HCT116 (cell line): ENCODE results near the gene GALNT5. TPM values are rescaled to one million over a fixed set of nuclear protein-coding genes. Genes with fewer than 3 reads are reported as not detected.

ENCODE experiments used
- ATAC-seq: fragments of 200-7000 bp; cut with Tn5 transposase; 2 replicates; pipeline ENCODE4 v1.9.1; 2020; ENCODE audit warnings: mild to moderate bottlenecking, moderate library complexity
- BruUV-seq: library from RNA; stranded (reverse); fragments of 400-500 nt; replicated peaks from 2 replicates; lab custom pipeline; 2021; lab: Mats Ljungman, UMichigan
- CTCF ChIA-PET: fragments of 300-600 bp; sonication (Branson Sonifier 250); formaldehyde crosslinking; loops from one replicate; lab custom pipeline; 2021; ENCODE audit warnings: antibody characterized with exemption; lab: Charles Lee
- POLR2A ChIA-PET: fragments of 300-600, 350-600 bp; sonication (Branson Sonifier 250); formaldehyde crosslinking; loops from one replicate; lab custom pipeline; 2021; ENCODE audit warnings: antibody characterized with exemption; lab: Charles Lee
- RAD21 ChIA-PET, 2 experiments: fragments of 300-600 bp; sonication (Branson Sonifier 250); formaldehyde crosslinking; loops; one replicate each; lab custom pipeline; 2023; ENCODE audit warnings: low total read pairs in 2 of 2; ENCODE audit not compliant: uncharacterized antibody in 2 of 2, unreplicated experiment in 2 of 2, low non-redundant PET in 1 of 2; lab: Charles Lee
- DNase-seq: peaks from one replicate; pipeline ENCODE4 v3.0.0-alpha.2; 2010; ENCODE audit warnings: low read depth, low spot score
- H2AFZ ChIP-seq: fragments of 200-600 bp; shearing (Covaris generic), sonication (generic); 2 replicates; pipeline ENCODE4 v1.6.1; 2017; ENCODE audit warnings: low read depth, mixed run types, mixed read lengths, antibody characterized with exemption, low read length; ENCODE audit not compliant: poor library complexity, severe bottlenecking
- H3K27ac ChIP-seq: 2 replicates; pipeline ENCODE4 v1.5.1; 2012; ENCODE audit warnings: low read depth, low read length
- H3K27me3 ChIP-seq: fragments of 200-600 bp; sonication (generic); 2 replicates; pipeline ENCODE4 v1.6.1; 2016; ENCODE audit warnings: mixed run types, low read length, mixed read lengths; ENCODE audit not compliant: insufficient read depth
- H3K36me3 ChIP-seq, 2 experiments: fragments of 200-500 bp in 1 of 2; fragments of 200-600 bp in 1 of 2; sonication (Bioruptor generic) in 1 of 2; sonication (generic) in 1 of 2; 2 replicates each; pipeline versions ENCODE4 v1.5.1 to v1.6.1; 2014 to 2016; ENCODE audit warnings: low read length in 2 of 2, inconsistent platforms in 1 of 2, mixed read lengths in 1 of 2, mixed run types in 1 of 2; ENCODE audit not compliant: insufficient read depth in 2 of 2, control insufficient read depth in 1 of 2
- H3K4me1 ChIP-seq, 2 experiments: fragments of 200-600 bp in 1 of 2; sonication (generic) in 1 of 2; 2 replicates each; pipeline versions ENCODE4 v1.5.1 to v1.6.1; 2012 to 2017; ENCODE audit warnings: low read length in 2 of 2, inconsistent platforms in 1 of 2, mild to moderate bottlenecking in 1 of 2, mixed read lengths in 1 of 2, mixed run types in 1 of 2, moderate library complexity in 1 of 2; ENCODE audit not compliant: insufficient read depth in 2 of 2, control insufficient read depth in 1 of 2
- H3K4me2 ChIP-seq: fragments of 200-600 bp; sonication (generic); 2 replicates; pipeline ENCODE4 v1.6.1; 2017; ENCODE audit warnings: mixed run types, low read length, mixed read lengths
- H3K4me3 ChIP-seq, 2 experiments: fragments of 200-600 bp in 1 of 2; sonication (generic) in 1 of 2; replicated peaks in 1 of 2; 2 replicates each; pipeline ENCODE4 v1.5.1; 2011 to 2016; ENCODE audit warnings: low read length in 2 of 2, control low read depth in 1 of 2, low read depth in 1 of 2, mild to moderate bottlenecking in 1 of 2, mixed read lengths in 1 of 2, mixed run types in 1 of 2
- H3K79me2 ChIP-seq: fragments of 200-600 bp; sonication (generic); 2 replicates; pipeline ENCODE4 v1.6.1; 2017; ENCODE audit warnings: mild to moderate bottlenecking, mixed run types, low read length, moderate library complexity, mixed read lengths; ENCODE audit not compliant: insufficient read depth
- H3K9ac ChIP-seq: fragments of 200-600 bp; sonication (generic); 2 replicates; pipeline ENCODE4 v1.6.1; 2016; ENCODE audit warnings: low read length, mixed read lengths
- H3K9me2 ChIP-seq: fragments of 200-600 bp; sonication (generic), shearing (Covaris generic); 2 replicates; pipeline ENCODE4 v1.6.1; 2017; ENCODE audit warnings: mixed run types, mild to moderate bottlenecking, moderate library complexity; ENCODE audit not compliant: insufficient read depth
- H3K9me3 ChIP-seq, 2 experiments: fragments of 200-500 bp in 1 of 2; fragments of 200-600 bp in 1 of 2; sonication (Bioruptor generic) in 1 of 2; sonication (generic) in 1 of 2; 2 replicates each; pipeline ENCODE4 v1.6.1; 2014 to 2017; ENCODE audit warnings: low read length in 2 of 2, mixed read lengths in 2 of 2, inconsistent platforms in 1 of 2, low read depth in 1 of 2, mild to moderate bottlenecking in 1 of 2, mixed run types in 1 of 2, moderate library complexity in 1 of 2; ENCODE audit not compliant: control insufficient read depth in 1 of 2, insufficient read depth in 1 of 2
- H4K20me1 ChIP-seq: fragments of 200-600 bp; sonication (generic), shearing (Covaris generic); 2 replicates; pipeline ENCODE4 v1.6.1; 2017; ENCODE audit warnings: mixed run types, mild to moderate bottlenecking, moderate library complexity; ENCODE audit not compliant: insufficient read depth
- CBX3 ChIP-seq: IDR thresholded peaks from 2 replicates; pipeline ENCODE4 v1.6.1; 2012; ENCODE audit warnings: low read depth
- CEBPB ChIP-seq: IDR thresholded peaks from 2 replicates; pipeline ENCODE4 v1.6.1; 2012; ENCODE audit warnings: low read depth
- EGR1 ChIP-seq: IDR thresholded peaks from 2 replicates; pipeline ENCODE4 v1.6.1; 2012; ENCODE audit warnings: low read depth
- EZH2 ChIP-seq: fragments of 200-600 bp; sonication (generic); IDR thresholded peaks from 2 replicates; pipeline ENCODE4 v1.6.1; 2017; ENCODE audit warnings: antibody characterized with exemption, mixed run types
- EZH2phosphoT487 ChIP-seq: fragments of 200-600 bp; IDR thresholded peaks from 2 replicates; pipeline ENCODE4 v1.6.1; 2018; ENCODE audit warnings: antibody characterized with exemption, borderline replicate concordance
- FOSL1 ChIP-seq: IDR thresholded peaks from 2 replicates; pipeline ENCODE4 v1.6.1; 2012; ENCODE audit warnings: low read depth
- JUND ChIP-seq: IDR thresholded peaks from 2 replicates; pipeline ENCODE4 v1.6.1; 2012
- POLR2A ChIP-seq: IDR thresholded peaks from 2 replicates; pipeline ENCODE4 v1.7.0; 2011; ENCODE audit warnings: borderline replicate concordance; ENCODE audit not compliant: insufficient read depth, insufficient read length; ENCODE audit errors: extremely low read depth
- TCF7L2 ChIP-seq: IDR thresholded peaks from 2 replicates; pipeline ENCODE4 v1.7.0; 2011; ENCODE audit warnings: borderline replicate concordance, inconsistent platforms; ENCODE audit not compliant: insufficient read depth, insufficient read length; ENCODE audit errors: extremely low read depth
- ZFX ChIP-seq: fragments of 450-650 bp; IDR thresholded peaks from 2 replicates; pipeline ENCODE4 v1.6.1; 2017
- ZNF274 ChIP-seq: fragments of 200-500 bp; sonication (Bioruptor generic); IDR thresholded peaks from 2 replicates; pipeline ENCODE4 v1.6.1; 2014; ENCODE audit warnings: mild to moderate bottlenecking, low read depth, low read length, inconsistent platforms
- intact Hi-C: fragments of 100-400 bp; cut with micrococcal nuclease; formaldehyde crosslinking; loops from 2 replicates; pipeline ENCODE4 v1.10.0; 2022
- total RNA-seq: library from RNA; stranded (reverse); gene quantifications from one replicate; pipeline ENCODE4 v1.2.1, GENCODE V29; 2021; ENCODE audit not compliant: unreplicated experiment
- TF ChIP-seq, protein P1 (sequence below), 3 experiments: fragments of 200-600 bp in 1 of 3; sonication (generic) in 1 of 3; IDR thresholded peaks in 2 of 3; conservative IDR thresholded peaks in 1 of 3; 2 replicates each; pipeline ENCODE4 v1.5.1; 2012 to 2017; ENCODE audit warnings: low read depth in 2 of 3, low read length in 2 of 3, antibody characterized with exemption in 1 of 3, borderline replicate concordance in 1 of 3, control low read depth in 1 of 3, mild to moderate bottlenecking in 1 of 3, mixed read lengths in 1 of 3, mixed run types in 1 of 3, moderate library complexity in 1 of 3; ENCODE audit not compliant: insufficient read depth in 1 of 3
- TF ChIP-seq, protein P2 (sequence below): IDR thresholded peaks from 2 replicates; pipeline ENCODE4 v1.6.1; 2012; ENCODE audit warnings: low read depth
- TF ChIP-seq, protein P3 (sequence below): IDR thresholded peaks from 2 replicates; pipeline ENCODE4 v1.6.1; 2012

Gene GALNT5
- total RNA-seq, 1 experiment from 2014 or later: 3.9 TPM

DNA sequence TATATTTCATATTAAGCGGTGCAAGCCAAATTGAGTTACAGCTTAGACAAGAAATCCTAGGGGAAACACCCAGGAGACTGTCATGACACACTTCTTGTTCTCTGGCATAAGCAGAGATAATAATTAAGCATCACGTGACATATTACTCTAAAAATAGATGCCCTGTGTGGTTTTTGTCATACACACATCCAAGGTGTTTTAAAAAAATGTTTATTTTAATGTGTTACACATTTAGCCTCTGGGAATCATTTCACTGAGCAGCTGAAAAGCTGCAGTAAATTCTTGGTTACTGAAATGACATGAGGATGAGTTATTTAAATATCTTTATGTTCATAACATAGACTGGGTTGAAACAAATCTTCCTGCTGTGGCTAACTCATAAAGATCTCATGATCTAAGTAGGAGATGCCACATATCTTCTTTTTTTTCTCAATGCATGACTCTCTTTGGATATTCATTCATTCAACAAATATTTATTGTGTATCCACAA, 106.2 kb downstream of the GALNT5 start:
- no peak overlapping the region for H3K4me3 ChIP-seq
- no peaks in the 10 kb centered on the region for H3K27me3 ChIP-seq
- no TSS peak for BruUV-seq
- no peaks in the 10 kb centered on the region for H3K36me3 ChIP-seq
- ChIA-PET RAD21 (no interaction called here), CTCF (no interaction called here), POLR2A (no interaction called here)
- no peaks in the 10 kb centered on the region for H3K4me1 ChIP-seq
- H3K27ac ChIP-seq: no peak overlapping the region
- no peaks in the 10 kb centered on the region for H3K9me2 ChIP-seq
- H3K4me2 ChIP-seq: no peak overlapping the region
- H3K9me3 ChIP-seq: no peaks in the 10 kb centered on the region
- no peak for ATAC-seq
- no peak overlapping the region for H2AFZ ChIP-seq
- H4K20me1 ChIP-seq: no peaks in the 10 kb centered on the region
- TF ChIP-seq FOSL1 (no peak), EGR1 (no peak), CEBPB (no peak), JUND (no peak), POLR2A (no peak), EZH2 (no peak), ZFX (no peak), CBX3 (no peak), ZNF274 (no peak), EZH2phosphoT487 (no peak), TCF7L2 (no peak)
- TF ChIP-seq, protein P1, sequence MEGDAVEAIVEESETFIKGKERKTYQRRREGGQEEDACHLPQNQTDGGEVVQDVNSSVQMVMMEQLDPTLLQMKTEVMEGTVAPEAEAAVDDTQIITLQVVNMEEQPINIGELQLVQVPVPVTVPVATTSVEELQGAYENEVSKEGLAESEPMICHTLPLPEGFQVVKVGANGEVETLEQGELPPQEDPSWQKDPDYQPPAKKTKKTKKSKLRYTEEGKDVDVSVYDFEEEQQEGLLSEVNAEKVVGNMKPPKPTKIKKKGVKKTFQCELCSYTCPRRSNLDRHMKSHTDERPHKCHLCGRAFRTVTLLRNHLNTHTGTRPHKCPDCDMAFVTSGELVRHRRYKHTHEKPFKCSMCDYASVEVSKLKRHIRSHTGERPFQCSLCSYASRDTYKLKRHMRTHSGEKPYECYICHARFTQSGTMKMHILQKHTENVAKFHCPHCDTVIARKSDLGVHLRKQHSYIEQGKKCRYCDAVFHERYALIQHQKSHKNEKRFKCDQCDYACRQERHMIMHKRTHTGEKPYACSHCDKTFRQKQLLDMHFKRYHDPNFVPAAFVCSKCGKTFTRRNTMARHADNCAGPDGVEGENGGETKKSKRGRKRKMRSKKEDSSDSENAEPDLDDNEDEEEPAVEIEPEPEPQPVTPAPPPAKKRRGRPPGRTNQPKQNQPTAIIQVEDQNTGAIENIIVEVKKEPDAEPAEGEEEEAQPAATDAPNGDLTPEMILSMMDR (IDR thresholded peaks at IDR 0.05 in 2 of 3, conservative IDR thresholded peaks at IDR 0.05 in 1 of 3; ENCODE audit: borderline replicate concordance in 1 of 3, insufficient read depth in 1 of 3, low read depth in 2 of 3, low read length in 2 of 3): no peak
- TF ChIP-seq, protein P2, sequence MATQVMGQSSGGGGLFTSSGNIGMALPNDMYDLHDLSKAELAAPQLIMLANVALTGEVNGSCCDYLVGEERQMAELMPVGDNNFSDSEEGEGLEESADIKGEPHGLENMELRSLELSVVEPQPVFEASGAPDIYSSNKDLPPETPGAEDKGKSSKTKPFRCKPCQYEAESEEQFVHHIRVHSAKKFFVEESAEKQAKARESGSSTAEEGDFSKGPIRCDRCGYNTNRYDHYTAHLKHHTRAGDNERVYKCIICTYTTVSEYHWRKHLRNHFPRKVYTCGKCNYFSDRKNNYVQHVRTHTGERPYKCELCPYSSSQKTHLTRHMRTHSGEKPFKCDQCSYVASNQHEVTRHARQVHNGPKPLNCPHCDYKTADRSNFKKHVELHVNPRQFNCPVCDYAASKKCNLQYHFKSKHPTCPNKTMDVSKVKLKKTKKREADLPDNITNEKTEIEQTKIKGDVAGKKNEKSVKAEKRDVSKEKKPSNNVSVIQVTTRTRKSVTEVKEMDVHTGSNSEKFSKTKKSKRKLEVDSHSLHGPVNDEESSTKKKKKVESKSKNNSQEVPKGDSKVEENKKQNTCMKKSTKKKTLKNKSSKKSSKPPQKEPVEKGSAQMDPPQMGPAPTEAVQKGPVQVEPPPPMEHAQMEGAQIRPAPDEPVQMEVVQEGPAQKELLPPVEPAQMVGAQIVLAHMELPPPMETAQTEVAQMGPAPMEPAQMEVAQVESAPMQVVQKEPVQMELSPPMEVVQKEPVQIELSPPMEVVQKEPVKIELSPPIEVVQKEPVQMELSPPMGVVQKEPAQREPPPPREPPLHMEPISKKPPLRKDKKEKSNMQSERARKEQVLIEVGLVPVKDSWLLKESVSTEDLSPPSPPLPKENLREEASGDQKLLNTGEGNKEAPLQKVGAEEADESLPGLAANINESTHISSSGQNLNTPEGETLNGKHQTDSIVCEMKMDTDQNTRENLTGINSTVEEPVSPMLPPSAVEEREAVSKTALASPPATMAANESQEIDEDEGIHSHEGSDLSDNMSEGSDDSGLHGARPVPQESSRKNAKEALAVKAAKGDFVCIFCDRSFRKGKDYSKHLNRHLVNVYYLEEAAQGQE: no peak
- TF ChIP-seq, protein P3, sequence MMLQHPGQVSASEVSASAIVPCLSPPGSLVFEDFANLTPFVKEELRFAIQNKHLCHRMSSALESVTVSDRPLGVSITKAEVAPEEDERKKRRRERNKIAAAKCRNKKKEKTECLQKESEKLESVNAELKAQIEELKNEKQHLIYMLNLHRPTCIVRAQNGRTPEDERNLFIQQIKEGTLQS: no peak
- no peak overlapping the region for H3K9ac ChIP-seq
- no peaks in the 10 kb centered on the region for H3K79me2 ChIP-seq
- no peak for DNase-seq
- intact Hi-C loops: no loop called here

Other genes with a start within 250 kb of the GALNT5 start
- not detected for gene ERMN, start 68.1 kb downstream of the GALNT5 start, total RNA-seq
- gene CYTIP, start 186.4 kb downstream of the GALNT5 start, total RNA-seq: 0.64 TPM